Right renal pelvis (tissue), 4 donors: ENCODE results near the gene ACIN1. TPM values are rescaled to one million over a fixed set of nuclear protein-coding genes. Genes with fewer than 3 reads are reported as not detected.

Experiments used
- DNase-seq, 4 donors: peaks; one replicate each; pipeline ENCODE4 v3.0.0-alpha.2; 2013; ENCODE audit warnings: low read depth in 4 of 4, low spot score in 3 of 4, missing footprints in 1 of 4
- polyA plus RNA-seq, 4 donors: library from polyadenylated mRNA; unstranded; fragments of 120-200 nt; gene quantifications; one replicate each; pipeline ENCODE4 v1.2.1, GENCODE V29; 2013; ENCODE audit not compliant: insufficient read length in 4 of 4

ACIN1 gene
- 100 to 1,000 TPM; 218 to 267 (median 225) TPM for polyA plus RNA-seq

- peak; percentile 78 to 86 (median 82) for DNase-seq
Measured at GRCh38 chr14:23094666-23095195, at the start of gene ACIN1. Gene ACIN1, minus strand, starts transcription at chr14:23095136. Its CDS starts 24 bp downstream, at chr14:23095112.

- DNase-seq = no peak
Measured at GRCh38 chr14:23143911-23144310, 49.0 kb upstream of the ACIN1 start.

DNA sequence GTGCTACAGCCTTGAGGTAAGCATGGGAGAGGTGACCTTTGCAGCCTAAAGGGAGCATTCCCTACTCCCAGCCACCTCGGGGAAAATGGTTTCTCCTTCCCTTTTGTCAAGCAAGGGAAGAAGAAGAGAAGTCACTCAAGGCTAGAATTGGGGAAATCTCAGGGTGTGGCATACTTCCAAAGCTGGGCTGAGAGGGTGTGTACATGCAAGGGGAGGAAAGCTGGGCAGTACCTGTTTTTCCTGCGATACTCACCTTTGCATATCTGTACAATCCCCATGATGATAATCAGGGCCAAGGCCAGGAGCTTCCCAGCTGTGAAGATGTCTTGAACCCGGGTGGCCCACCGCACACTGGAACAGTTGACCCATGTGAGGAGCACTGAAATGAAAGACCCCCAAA is 47.9 kb upstream of the ACIN1 start:
- no peak for DNase-seq

DNA sequence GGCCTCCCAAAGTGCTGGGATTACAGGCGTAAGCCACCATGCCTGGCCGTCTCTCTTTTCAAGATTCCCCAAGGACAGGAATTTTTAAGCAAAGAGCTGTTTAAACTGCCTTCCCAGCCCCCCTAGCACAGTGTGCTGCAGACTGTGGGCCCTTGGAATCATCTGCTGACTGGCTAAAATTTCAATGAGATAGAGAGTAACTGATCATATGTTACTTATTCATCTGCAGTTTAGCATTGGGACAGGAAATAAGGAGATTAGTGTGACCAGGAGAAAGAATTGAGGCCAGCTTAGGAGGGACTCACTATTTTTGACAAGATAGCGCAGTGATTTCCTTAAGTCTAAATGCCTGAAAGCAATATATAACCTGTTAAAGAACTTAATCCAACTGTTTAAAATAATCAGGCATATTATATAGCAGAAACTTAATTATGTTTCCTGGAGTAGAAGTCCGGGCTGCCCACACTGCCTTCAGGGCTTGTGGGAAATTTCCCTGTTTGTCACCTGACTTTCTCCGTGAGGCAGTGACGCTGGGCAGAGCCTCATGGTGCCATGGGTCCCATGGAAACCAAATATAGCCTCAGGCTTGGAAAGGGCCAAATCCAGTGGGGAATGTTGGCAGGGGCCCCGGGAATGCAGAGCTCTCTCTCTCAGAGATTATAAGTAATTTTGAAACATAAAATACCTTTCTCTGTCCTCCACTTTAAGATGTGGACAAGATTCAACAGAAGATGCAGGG is 46.9 kb upstream of the ACIN1 start:
- DNase-seq = no peak

DNA sequence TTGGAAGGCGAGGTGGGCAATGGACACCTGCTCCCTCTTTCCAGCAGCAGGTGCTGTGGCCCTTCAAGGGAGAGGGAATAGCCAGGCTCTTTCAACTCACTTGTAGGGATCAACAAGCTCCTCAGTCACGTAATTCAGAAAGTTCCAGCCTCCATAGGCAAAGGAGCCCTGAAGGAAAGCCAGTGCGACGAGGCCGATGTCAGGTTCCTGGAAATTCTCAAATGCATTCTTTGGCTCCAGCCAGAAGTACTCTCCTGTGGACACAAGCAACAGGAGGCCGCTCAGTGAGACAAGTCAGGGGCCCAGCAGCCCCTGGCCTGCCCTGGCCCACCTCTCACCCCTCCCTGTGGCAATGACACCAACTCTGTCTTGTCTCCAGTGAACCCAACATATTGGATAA is 45.4 kb upstream of the ACIN1 start:
- no peak for DNase-seq

GRCh38 chr14:23139874-23140273 is 44.9 kb upstream of the ACIN1 start:
- DNase-seq = no peak

- no peak for DNase-seq
Measured at GRCh38 chr14:23137813-23138535, 43.0 kb upstream of the ACIN1 start.

GRCh38 chr14:23137192-23137812 is 42.4 kb upstream of the ACIN1 start:
- no peak for DNase-seq

- DNase-seq = no peak
Measured at GRCh38 chr14:23136566-23137133, 41.7 kb upstream of the ACIN1 start.

GRCh38 chr14:23132970-23133369 is 38.0 kb upstream of the ACIN1 start:
- no peak for DNase-seq

- no peak for DNase-seq
Measured at GRCh38 chr14:23131482-23131881, 36.5 kb upstream of the ACIN1 start.

DNA sequence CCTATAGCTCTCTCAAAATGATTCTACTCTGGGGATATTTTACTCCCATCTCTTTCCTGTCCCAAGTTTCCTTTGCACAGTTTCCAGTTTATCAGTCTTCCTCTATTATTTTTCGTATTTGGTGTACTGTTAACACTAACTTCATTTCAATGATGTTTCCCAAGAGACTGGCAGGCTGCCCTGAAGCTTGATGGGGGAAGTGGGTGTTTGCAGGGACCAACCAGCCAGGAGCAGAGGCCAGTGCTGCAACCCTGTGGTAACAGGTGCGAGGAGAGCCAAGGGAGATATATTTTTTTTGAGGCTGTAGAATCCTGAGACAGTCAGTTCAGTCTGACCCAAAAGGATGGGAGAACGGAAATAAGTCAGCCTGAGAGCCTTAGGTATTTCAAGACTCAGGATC is 35.9 kb upstream of the ACIN1 start:
- no peak for DNase-seq

- no peak for DNase-seq
Measured at GRCh38 chr14:23129759-23130316, 34.9 kb upstream of the ACIN1 start.

DNA sequence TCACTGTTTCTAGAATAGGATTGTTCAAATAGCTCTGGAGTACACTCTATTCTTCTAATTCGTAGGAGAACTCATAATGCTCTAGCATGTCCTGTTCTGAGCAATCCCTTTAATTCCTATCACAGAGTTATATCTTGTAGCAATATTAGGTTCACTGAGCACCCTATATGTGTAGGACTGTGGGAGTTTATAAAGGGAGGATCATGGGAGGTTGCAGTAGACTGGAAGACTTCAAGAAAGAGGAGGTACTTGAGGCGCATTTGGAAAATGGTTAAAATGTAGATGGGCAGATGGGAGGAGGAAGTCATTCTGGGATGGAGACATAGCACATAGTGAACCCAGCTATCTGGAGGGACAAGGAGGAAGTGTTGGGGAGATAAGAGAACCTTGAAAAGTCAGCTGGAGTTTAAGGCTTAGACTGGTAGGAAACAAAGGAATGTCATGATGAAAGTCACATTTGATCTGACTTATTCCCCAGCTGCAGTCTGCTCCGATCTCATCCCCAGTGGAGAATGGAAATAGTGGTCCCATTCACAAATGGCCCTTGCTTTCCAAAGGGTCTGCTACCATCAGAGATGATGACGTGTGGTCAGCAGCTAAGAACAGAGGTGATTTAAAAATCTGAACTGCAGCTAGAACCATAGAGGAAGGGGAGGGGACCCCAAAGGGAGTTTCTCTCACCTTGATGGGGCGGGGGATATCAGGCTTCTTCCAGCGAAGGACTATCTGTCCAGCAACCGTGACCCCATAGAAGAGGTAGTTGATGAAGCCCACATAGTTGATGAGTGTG is 34.2 kb upstream of the ACIN1 start:
- no peak for DNase-seq

- DNase-seq = no peak
Measured at GRCh38 chr14:23127861-23128260, 32.9 kb upstream of the ACIN1 start.

GRCh38 chr14:23126548-23127278 is 31.8 kb upstream of the ACIN1 start:
- no peak for DNase-seq

- DNase-seq = no peak
Measured at GRCh38 chr14:23125933-23126524, 31.1 kb upstream of the ACIN1 start.

DNA sequence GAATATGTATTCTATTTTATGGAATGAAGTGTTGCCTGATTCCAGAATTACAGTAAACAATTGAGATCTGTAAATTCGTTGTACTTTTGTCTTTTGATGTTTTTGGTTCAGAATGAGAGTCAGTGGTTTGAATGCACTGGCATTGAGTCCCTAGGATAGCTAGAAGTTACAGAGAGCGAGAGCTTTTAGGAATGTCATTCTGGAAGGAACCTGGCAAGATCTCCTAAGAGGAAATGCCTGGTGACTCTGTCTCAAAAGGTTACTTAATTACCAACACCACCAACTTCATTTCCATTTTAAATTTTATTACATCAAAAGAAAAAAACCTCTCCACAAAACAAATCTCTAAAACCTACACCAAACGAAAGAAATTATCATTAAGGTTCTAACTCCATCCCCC is 30.1 kb upstream of the ACIN1 start:
- DNase-seq = no peak
